ENCODE measurements around the gene ELMO2.
"Not testable (repeated sequence)": the region's sequence is repeated elsewhere in the genome, so short reads cannot be mapped to it uniquely, and the experiment has no call there.

Gene ELMO2

DNA sequence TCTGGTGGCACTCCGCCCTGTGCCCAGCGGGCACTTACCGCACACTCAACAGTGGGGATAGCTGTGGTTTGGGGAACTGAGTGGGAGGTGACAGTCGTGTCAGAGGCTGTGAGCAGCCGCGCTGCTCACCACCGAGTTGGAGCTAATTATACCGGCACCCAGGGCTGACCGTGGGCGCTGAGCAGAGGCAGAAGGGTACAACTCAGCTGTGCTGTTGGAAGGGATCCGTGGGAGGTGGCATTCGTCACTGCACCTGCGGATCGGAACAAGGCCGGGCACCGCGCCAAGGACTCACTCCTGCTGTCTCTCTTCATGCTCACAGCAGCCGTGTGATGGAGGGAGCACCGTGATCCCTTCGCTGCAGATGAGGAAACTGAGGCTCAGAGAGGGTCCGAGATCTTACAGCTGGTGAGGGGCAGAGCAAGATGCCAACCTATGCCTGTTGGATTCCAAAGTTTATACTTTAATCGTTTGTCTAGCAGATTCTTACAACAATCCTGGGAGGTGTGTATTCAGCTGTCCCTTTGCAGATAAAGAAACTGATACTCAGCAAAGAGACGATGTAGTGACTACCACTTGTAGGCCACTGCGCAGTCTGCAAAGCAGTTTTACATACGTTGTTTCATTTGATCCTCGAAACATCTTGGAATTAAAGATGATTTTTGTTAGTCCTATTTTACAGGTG is 713 bp upstream of the ELMO2 start:
- peak; percentile 38 for DNase-seq (ENCODE audit: low spot score)

DNA sequence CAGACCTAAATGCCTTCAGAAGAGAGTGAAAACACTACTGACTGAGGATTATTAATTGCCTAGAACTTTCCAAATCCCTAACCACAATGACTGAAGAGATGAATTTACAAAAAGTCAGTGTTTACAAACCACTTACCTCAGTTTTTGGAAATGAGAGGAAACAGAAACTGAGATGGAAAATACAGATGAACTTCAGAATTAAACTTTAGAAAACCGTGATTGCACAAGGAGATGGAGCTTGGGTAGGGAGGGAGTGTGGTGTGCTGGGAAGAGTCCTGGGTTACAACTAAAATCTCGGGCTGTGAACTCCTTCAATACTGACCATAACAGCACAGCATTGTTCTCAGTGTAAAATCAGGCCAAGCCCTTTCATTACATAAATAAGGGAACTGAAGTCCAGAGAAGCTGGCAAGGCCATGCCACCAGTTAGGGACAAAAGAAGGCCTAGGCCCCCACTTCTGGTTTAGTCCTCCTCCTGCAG is 4.0 kb downstream of the ELMO2 start:
- no peak for DNase-seq (ENCODE audit: low spot score)

DNA sequence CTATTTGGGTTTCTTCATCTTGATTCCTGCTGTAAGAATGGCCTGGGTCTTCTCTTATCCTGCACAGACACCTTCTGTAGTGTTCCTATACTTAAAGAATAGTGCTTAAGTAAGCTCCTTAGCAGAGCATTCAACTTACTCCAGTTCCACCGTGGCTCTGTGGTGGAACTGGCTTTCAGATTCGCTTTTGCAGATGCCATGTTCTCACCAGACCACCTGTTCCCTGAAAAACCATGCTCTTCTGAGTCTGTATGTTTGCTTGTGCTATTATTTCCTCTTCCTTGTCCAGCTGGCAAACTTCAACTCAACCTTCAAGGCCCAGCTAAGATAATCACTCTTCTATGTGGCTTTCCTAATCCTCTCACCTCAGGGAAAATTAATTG is 4.9 kb downstream of the ELMO2 start:
- DNase-seq (ENCODE audit: low spot score): no peak

DNA sequence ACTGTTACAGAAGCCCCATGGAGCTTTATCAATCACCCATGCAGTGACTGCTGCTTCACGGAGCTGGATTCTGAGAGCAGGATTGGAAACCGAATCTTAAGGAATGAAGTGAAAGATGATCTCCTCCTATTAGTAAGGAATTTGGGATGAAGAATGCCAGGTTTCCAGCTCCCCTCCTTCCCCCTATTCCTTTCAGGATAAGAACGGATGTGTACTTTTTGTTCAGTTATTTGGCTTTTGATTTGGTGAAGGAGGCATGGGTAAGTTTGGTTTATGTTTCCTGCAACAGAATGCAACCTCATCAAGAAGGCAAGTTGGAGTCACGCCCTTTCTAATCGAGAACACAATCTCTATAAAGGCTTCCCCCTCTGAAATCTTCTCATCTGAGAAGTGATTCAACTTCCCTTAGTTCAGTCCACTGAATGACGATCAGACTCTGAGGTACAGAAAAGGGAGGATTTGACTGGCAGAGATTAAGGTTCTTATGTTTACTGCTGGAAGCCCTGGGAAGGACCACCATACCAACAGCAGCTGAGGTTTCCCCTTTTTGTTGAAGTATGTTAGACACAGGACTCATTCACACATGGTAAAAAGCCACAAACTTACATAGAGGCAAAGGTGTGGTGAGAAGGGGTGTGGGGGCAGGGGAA is 5.5 kb downstream of the ELMO2 start:
- no peak for DNase-seq (ENCODE audit: low spot score)

DNA sequence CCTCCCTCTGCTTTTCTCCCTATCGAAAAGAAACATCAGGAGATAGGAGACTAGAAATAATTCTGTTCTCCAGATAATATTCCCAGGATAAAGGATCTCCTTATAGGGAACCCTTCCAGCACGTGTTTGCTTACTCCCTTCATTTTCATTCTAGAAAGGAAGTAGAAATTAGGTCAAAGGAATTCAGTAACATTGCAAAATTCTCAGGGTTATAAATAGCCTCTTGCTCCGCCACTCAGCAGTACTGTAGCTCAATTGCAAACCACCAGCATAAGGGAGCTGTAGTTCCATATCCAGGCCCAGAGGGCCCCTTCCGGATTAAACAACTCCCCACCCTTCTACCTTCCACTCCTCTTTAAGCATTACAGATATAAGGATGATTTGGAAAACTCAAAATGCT is 6.2 kb downstream of the ELMO2 start:
- no peak for DNase-seq (ENCODE audit: low spot score)

DNA sequence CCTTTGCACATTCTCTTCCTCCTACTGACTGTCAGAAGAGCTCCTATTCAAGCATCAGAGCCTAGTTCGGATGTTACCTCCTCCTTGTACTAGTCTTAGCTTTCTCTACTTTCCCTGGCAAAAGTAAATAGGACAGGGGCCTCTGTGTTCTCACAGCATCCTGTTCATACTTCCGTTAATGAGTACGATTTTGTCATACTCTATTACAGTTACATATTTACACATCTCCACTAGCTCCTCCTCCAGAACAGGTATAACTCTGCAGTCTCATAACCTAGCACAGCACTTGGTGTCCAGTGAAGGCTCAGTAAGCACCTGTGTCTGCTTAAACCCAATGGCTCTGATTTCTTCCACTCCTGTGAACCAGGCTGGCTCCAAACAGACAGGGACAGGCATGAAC is 7.0 kb downstream of the ELMO2 start:
- DNase-seq (ENCODE audit: low spot score): no peak

DNA sequence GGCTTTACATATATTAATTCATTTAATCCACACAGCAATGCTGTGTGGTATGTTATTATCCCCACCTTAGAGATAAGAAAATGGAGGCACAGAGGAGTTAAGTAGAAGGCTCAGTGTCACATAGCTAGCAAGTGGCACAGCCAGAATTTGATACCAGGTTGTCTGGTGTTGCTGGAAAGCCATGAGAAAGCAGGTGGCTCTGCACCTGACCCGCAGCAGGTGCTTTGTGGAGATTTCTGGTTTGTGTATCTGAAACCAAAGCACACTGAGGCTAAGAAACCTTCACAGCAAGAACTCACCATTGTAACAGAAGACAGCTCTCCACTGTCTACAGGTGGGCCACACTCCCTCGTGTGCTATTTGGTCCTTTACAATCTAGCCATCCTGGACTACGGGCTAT is 7.5 kb downstream of the ELMO2 start:
- no peak for DNase-seq (ENCODE audit: low spot score)

DNA sequence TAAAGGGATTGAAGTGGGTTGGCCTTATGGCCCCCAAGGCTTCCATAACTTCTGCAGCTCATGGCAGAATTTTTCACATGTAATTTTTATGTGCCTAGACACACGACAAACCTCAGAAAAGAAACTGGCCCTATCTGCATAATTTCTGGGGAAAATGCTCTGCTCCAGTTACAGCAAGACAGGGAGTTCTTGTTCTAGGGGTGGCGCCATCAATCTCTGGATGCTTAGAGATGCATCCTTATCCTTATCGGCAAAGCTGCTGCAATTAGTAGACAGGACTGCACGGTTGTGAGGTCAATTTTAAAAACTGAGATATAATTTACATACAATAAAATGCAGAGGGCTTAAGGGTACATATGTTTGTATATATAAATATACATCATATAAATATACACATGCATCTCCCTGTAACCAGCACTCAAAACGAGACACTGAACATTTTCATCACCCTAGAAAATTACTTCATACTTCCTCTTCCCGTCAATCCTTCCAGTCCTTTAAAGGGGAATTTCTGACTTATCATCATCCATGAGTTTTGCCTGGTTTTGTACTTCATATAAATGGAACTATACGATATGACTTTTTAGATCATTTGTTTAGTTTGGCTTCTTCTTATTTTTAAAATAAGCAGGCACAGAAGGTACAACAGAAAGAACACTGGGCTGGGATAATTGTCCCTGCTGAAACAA is 10.2 kb downstream of the ELMO2 start:
- no peak for DNase-seq (ENCODE audit: low spot score)

DNA sequence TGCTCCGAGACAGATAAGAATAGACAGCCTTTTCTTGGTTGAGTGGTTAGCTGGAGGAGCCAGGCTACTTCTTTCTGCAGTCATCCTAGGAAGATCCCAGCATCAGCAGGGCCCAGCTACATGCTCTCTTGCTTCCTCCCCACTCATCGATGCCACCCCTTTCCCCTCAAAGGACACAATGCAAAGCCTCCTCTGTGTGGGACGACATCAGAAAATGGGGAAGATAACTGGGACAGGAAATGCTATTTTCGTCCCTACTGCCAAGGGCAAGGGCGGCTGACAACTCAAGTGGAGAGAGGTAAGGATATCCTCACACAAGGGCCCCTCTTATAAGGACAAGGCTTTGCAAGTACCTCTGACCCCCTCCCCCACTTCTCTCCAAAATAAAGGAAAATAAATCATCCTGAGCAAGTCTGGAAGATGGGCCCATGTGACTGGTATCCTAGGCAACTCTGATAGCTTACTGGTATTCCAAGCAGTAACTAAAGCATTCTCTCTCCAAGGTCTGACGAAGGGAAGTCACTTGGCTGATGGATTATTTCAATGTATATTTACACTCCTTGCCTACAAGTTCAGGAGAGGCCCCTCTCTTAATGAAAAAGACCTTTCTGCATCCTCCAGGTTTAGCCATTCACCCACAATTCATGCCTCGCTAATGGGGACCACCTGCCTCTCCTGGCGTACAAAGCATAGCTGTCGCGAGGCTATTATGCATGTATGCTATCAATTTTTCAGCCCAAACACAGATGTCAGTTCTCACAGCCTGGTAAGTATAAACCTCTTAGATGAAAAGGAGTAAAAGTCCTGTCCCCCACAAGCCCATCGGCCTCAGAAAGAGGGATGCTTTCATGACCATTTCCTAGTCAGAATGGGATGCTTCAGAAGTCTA is 11.3 kb downstream of the ELMO2 start:
- DNase-seq (ENCODE audit: low spot score): no peak

DNA sequence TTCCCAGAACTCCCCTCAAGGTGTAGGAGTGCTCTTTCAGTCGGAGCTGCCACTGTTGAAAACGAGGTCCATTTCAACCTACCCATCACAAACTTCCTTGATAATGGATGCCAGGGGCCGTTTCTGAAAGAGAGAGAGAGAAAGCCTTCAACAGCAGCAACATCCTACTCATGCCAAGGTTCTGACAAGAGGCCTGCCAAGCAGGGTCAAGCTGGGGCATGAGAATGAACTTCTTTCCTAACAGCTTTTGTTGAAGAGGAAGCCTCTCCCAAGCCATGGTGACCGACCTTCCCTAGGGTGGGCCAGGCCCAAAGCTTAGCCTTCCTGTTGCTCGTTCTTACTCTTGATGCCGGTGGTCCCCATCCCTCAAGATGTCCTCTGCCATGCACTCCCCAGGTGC is 12.4 kb downstream of the ELMO2 start:
- DNase-seq (ENCODE audit: low spot score): no peak

DNA sequence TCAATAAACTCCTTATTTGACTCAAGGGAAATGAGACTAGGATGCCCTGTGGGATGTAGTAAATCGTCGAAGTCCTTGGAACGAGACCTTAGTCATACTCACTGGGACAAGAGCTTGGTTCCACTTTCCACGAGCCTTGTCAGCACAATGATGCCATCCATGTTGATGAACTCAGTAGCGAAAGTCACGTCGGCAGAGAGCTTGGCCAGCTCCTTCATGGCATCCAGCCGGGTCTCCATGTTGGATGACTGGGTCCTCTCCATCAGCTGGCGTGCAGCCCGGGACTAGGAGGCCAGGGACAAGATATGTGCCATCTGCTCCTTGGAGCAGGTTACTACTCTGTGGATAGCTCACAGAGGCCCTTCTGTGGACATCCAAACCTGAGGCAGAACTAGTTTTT is 17.5 kb downstream of the ELMO2 start:
- no peak for DNase-seq (ENCODE audit: low spot score)

DNA sequence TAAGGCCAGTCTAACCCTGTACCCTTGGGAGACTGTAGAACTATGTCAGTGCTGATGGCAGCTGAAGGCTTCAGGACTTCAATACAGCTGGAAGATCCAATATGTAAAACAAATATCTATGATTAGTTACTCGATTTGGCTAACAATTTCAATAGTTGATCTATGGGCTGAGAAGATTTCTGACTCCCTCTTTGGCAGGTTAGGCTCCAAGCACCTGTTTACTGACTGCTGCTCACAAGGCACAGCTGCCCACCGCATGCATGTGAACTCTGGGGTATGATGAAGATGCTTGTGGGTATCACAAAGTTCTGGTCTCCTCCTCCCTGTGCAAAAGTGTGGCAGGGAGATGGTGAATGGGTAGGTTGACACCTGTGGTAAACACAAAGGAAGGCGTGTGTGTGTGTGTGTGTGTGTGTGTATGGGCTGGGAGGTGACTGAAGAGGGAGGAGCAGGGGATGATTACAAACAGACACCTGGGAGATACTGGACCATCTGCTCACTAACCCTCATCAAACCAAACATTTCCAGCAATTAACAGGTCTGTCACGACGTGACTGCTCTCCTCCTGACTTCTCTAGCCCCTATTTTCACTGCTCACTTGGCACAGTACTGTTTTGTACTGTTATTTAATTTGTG is 18.1 kb downstream of the ELMO2 start:
- no peak for DNase-seq (ENCODE audit: low spot score)

DNA sequence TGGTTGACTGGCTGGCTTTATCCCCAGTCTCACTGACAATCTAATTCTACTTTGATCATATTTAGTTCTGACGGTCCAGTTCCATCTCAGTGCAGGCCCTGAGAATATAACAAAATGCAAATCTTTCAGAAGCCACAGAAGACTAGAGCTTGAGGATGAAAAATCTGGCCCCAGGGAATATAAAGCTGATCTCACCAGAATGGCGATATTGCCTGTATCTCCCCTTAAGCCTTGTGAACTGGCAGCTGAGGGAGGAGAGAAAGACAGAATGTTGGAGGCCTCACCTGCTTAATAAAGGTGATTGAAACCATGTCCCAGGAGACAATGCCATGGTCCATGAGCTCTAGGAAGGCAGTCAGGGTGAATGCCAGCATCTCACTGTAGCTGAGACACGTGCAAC is 19.4 kb downstream of the ELMO2 start:
- DNase-seq (ENCODE audit: low spot score): not testable (repeated sequence)

DNA sequence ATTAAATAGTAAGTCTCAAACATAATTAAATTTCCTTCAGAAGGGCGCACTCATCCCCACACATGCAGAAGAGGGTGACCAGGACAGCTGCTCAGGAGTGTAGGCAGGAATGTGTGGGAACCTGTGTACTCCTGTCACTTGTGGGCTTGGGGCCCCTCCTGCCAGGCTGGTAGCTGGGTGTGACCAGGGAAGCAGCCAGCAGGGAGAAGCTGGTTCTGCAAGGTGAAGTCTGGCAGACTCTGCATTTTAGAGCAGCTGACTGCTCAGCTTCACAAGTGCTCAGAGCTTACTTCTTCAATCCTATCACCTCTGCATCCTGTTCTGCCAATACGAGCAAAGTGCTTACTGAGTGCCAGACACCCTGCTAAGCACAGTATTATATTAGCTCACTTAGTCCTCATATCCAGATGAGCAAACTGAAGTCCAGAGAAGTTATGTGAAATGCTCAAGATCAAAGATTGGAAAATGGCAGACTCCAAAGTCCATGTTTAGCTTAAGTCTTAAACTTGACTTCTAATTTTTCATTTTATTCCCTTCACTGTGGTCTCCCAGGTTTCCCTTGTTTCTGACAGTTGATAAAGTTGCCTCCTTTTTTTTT is 27.9 kb downstream of the ELMO2 start:
- DNase-seq (ENCODE audit: low spot score): no peak

DNA sequence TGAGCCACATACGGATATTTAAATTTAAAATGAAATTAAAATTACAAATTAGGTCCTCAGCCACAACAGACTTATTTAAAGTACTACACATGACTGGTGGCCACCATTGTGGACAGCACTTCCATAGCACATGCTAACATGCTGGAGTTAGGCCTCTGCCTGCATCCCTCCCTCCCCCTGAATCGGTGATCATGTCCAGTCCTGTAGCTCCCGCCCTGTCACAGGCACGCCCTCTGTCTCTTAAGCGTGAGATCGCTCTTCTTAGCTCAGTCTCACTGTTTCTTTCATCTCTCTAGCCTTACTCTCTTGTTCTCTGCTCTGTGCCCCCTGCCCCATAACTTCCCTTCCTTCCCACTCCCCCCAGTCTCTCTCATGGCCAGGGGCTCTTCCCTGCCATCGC is 28.9 kb downstream of the ELMO2 start:
- DNase-seq (ENCODE audit: low spot score): no peak

DNA sequence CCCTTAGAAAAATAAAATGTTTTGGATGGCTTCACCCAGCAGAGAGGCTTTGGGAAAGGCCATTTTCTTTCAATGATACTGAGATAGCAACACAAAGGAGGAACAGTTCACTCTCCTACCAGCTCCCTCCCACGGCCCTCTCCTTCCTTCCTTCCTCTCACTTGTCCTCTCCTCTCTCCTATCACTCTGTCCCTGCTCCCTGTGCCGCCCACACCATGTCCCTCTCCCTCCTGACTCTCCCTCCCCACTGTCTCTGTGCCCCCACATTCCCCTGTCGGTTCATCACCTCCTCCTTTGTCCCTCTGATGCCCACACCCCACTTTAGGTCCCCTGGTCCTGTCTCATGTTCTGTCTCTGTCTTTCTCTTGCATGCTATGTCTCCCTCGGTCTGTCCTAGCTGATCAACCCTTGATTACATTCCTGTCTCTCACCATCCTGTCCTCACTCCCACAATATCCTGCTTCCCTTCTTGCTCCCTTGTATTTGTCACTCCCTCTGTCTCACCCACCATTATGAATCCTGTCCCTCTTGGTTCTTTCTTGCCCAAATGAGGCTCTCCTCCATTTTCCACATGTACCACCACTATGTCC is 30.1 kb downstream of the ELMO2 start:
- no peak for DNase-seq (ENCODE audit: low spot score)

DNA sequence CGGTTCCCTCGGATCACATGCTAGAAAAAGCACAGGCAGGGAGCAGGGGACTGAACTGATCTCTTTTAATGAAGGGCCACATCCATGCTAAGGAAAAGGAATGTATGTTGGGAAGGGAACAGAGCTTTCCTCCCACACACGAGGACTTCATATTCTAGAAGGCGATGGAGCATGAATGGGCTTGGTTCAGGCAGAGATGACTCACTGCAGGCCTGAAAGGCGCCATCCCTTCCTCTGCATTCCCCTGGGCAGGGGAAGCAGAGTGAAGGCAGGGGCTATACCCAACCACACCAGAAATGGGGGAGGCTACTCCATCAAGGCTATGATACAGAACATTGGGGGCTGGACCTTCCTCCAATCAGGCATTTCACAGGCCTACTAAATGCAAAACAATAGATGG is 30.6 kb downstream of the ELMO2 start:
- DNase-seq (ENCODE audit: low spot score): no peak

DNA sequence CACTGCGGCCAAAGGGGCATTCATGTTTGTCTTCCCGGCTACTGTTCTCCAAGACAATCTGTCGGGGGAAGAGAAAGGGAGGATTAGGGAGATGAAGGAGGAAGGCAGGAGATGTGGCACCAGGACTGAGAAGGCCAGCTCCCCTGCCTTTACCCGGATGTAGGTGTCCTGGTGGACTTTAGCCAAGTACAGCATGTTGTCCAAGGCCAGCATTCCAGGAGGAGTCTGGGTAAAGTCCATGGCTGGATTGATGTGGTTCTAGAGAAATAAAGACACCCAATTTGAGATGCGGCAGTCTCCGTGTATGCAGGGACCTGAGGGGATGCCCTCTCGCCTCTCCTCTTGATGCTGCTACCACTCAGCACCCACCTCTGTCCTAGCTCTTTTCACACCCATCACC is 32.0 kb downstream of the ELMO2 start:
- DNase-seq (ENCODE audit: low spot score): no peak

DNA sequence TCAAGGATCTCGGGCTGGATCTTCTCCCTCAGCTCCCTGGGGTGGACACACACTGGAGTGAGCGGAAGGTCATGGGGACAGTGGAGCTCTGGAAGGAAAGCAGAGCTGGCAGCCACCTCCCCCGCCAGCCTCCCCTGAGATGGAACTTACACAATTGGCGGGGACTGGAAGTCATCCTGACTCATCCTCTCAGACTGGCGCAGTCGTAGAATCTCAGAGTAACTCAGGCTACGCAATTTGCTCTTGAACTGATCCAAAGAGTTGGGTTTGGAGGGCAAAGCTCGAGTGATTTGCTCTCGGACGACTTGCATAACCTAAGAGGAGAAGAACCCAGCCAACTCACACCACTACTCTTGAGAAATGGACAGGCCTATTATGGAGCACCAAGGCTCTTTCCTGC is 34.8 kb downstream of the ELMO2 start:
- no peak for DNase-seq (ENCODE audit: low spot score)

DNA sequence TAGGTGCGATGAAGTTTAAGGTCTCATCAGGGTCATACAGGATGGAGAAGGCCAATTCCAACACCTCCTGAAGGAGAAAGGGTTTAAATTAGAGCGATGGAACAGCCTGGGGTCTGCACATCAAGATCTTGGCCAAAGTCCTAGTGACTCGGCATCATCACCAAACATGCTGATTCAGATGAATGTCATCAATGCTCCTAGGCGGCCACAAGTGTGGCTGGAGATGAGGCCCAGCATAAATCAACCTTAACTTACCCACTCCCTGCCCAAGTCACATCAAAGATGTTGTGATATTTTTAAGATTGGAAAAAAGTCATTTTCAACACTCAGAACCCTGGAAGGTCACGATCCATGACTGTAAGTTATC is 37.5 kb downstream of the ELMO2 start:
- DNase-seq (ENCODE audit: low spot score): no peak
